Fibroblast of mammary gland (primary cell): Measurements from ENCODE around the gene FUCA2.
"Not testable (repeated sequence)": the region's sequence is repeated elsewhere in the genome, so short reads cannot be mapped to it uniquely, and the experiment has no call there.

Experiments used
- DNase-seq: peaks from one replicate; pipeline ENCODE4 v3.0.0-alpha.2; 2010; ENCODE audit warnings: low read depth
- H3K4me3 ChIP-seq: 2 replicates; pipeline ENCODE4 v1.5.1; 2011; ENCODE audit warnings: low read depth, mild to moderate bottlenecking, low read length, moderate library complexity; ENCODE audit not compliant: control insufficient read depth
- CTCF ChIP-seq: conservative IDR thresholded peaks from 2 replicates; pipeline ENCODE4 v1.5.1; 2011; ENCODE audit warnings: low read depth, low read length, inconsistent platforms; ENCODE audit not compliant: control insufficient read depth, insufficient read depth

The FUCA2 gene

GRCh38 chr6:143515061-143515760 is 3.7 kb upstream of the FUCA2 start:
- no peak overlapping the region for H3K4me3 ChIP-seq
- peak; percentile 25 for DNase-seq
- TF ChIP-seq CTCF = no peak

GRCh38 chr6:143513410-143513809 is 1.9 kb upstream of the FUCA2 start:
- peak; percentile 40 for TF ChIP-seq CTCF
- H3K4me3 ChIP-seq = no peak overlapping the region
- no peak for DNase-seq

- not testable (repeated sequence) for DNase-seq
- peak overlapping the region; percentile 78 for H3K4me3 ChIP-seq
These were observed 1.2 kb downstream of the FUCA2 start for GRCh38 chr6:143510326-143510725.

GRCh38 chr6:143507358-143508145 is 4.0 kb downstream of the FUCA2 start:
- peak; percentile 21 for DNase-seq
- no peak overlapping the region for H3K4me3 ChIP-seq
- TF ChIP-seq CTCF = no peak

GRCh38 chr6:143506620-143507019 is 4.9 kb downstream of the FUCA2 start:
- no peak for DNase-seq
- no peak for TF ChIP-seq CTCF
- no peak overlapping the region for H3K4me3 ChIP-seq

GRCh38 chr6:143506199-143506598 is 5.3 kb downstream of the FUCA2 start:
- no peak for TF ChIP-seq CTCF
- H3K4me3 ChIP-seq = no peak overlapping the region
- no peak for DNase-seq

GRCh38 chr6:143505537-143505936 is 6.0 kb downstream of the FUCA2 start:
- no peak for TF ChIP-seq CTCF
- no peak for DNase-seq

More at GRCh38 chr6:143505537-143505936, 6.0 kb downstream of the FUCA2 start:
- H3K4me3 ChIP-seq = no peak overlapping the region
